ENCODE data around the gene ADGRG3.

DNA sequence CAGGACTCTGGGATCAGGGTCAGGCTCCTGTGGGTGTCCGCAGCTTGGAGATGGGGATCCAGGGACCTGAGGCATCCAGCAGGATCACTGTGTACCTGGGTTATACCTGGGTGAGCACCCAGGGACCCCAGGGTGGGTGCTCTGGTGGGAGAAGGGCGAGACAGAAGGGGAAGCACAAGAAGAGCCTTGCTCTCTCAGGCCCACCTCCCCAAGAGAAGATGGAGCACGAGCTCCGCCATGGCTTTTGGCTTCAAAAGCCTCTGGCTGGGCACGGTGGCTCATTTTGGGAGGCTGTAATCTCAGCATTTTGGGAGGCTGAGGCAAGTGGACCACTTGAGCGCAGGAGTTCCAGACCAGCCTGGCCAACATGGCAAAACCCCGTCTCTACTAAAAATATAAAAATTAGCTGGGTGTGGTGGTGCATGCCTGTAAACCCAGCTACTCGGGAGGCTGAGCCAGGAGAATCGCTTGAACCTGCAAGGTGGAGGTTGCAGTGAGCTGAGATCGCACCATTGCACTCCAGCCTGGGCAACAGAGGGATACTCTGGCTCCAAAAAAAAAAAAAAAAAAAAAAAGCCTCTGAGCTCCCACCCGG lies 35.4 kb downstream of the ADGRG3 start:
- TF ChIP-seq, protein P1, sequence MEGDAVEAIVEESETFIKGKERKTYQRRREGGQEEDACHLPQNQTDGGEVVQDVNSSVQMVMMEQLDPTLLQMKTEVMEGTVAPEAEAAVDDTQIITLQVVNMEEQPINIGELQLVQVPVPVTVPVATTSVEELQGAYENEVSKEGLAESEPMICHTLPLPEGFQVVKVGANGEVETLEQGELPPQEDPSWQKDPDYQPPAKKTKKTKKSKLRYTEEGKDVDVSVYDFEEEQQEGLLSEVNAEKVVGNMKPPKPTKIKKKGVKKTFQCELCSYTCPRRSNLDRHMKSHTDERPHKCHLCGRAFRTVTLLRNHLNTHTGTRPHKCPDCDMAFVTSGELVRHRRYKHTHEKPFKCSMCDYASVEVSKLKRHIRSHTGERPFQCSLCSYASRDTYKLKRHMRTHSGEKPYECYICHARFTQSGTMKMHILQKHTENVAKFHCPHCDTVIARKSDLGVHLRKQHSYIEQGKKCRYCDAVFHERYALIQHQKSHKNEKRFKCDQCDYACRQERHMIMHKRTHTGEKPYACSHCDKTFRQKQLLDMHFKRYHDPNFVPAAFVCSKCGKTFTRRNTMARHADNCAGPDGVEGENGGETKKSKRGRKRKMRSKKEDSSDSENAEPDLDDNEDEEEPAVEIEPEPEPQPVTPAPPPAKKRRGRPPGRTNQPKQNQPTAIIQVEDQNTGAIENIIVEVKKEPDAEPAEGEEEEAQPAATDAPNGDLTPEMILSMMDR (IDR thresholded peaks at IDR 0.05) = no peak
- no peak for TF ChIP-seq EZH2 (IDR thresholded peaks at IDR 0.05; ENCODE audit: borderline replicate concordance, insufficient read depth, low read depth, low read length, poor library complexity, severe bottlenecking)
